ENCODE results near the gene CHPF. TPM values are rescaled to one million over a fixed set of nuclear protein-coding genes. Genes with fewer than 3 reads are reported as not detected.

CHPF gene
- total RNA-seq, 4 donors from 2014 or later, result 44.4 to 67.8 (median 58.4) TPM

DNA sequence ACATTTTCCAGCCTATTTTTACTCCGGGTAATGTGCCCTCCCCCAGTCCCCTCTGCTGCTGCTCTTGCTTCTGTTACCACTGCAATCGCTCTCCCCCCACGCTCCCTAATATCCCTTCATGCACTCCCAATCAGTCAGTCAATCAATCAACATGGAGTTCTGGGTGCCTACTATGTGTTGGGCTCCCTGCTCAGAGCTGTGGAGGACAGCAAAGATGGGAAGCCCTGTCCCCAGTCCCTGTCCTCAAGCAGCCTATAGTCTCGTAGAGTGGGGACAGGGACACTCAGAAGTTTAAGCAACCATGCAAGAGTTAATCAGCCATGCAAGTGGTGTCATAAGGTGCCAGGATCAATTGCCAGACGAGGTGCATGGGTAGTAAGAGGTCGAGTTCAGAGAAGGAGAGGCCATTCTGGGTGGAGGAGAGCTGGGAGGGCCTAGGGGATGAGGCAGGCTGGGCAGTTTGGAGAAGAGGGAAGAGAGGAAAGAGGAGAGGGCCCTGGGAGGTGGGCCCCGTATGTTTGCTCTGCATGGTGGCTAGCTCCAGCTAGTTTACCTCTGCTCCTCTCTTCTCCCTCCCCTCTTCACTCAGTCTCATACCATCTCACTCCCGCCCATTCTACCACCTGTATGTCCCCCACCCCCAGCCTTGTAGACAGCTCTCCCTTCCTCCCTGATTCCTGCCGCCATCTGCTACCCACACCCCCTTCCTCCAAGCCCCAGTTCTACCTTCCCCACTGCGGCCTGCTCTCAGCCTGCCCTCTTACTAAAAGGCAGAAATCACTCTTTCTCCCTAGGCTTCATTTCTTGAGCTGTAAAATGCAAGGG is 25.4 kb downstream of the CHPF start:
- WGBS, result 71% methylated on average over 10 of the region's 10 CpGs
- H3K4me3 ChIP-seq, result no peak overlapping the region
- no peak for DNase-seq (ENCODE audit: extremely low spot score)
- TF ChIP-seq POLR2A (IDR thresholded peaks at IDR 0.05; ENCODE audit: low read depth), result no peak
- TF ChIP-seq CTCF (IDR thresholded peaks at IDR 0.05), result no peak
- no peak for TF ChIP-seq EP300 (IDR thresholded peaks at IDR 0.05)
- no peak for TF ChIP-seq POLR2AphosphoS5 (IDR thresholded peaks at IDR 0.05)
- H3K4me1 ChIP-seq, result peaks cover 30 to 41% (median 37%) of the 10 kb centered on the region in 4 donors
- H3K9me3 ChIP-seq, result no peaks in the 10 kb centered on the region
- no peaks in the 10 kb centered on the region for H3K36me3 ChIP-seq
- H3K27me3 ChIP-seq, result peaks cover 0 to 58% (median 3%) of the 10 kb centered on the region in 4 donors
- intact Hi-C loops (cut with DNase I), result no loop called here
- H3K27ac ChIP-seq (replicated peaks in 1 of 4), result no peak overlapping the region

DNA sequence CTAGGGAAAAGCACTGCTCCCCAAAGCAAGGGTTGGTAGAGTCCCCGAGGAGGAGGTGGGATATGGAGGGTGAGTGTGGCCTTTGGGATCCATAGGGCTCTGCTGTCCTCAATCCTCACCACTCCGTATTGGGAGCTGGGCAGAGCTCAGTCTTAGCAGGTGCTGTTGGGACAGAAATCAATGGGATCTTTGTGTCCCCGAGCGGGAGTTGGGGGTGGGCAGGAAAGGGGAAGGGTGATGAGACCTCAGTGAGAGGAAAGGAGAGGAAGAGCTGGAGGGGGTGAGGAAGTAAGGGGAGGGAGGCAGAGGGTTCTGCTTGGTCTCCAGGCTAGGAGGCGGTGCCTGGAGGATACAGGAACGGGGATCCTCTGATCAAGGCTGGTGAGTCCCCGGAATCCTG is 26.7 kb downstream of the CHPF start:
- H3K36me3 ChIP-seq, result no peaks in the 10 kb centered on the region
- H3K4me3 ChIP-seq, result no peak overlapping the region
- intact Hi-C loops (cut with DNase I), result no loop called here
- peaks cover 17 to 29% (median 24%) of the 10 kb centered on the region in 4 donors for H3K4me1 ChIP-seq
- no peak overlapping the region for H3K27ac ChIP-seq (replicated peaks in 1 of 4)
- no peak for TF ChIP-seq CTCF (IDR thresholded peaks at IDR 0.05)
- no peak for TF ChIP-seq EP300 (IDR thresholded peaks at IDR 0.05)
- no peak for TF ChIP-seq POLR2A (IDR thresholded peaks at IDR 0.05; ENCODE audit: low read depth)
- no peak for TF ChIP-seq POLR2AphosphoS5 (IDR thresholded peaks at IDR 0.05)
- H3K9me3 ChIP-seq, result no peaks in the 10 kb centered on the region
- H3K27me3 ChIP-seq, result peaks cover 0 to 61% (median 3%) of the 10 kb centered on the region in 4 donors
- DNase-seq (ENCODE audit: extremely low spot score), result no peak
- WGBS, result 76% methylated on average over 7 of the region's 7 CpGs

GRCh38 chr2:219515874-219516629 is 27.6 kb downstream of the CHPF start:
- Histone ChIP-seq H3K4me3 (no peak overlapping the region), H3K4me1 (peaks cover 10 to 21% (median 15%) of the 10 kb centered on the region in 4 donors), H3K36me3 (no peaks in the 10 kb centered on the region), H3K27ac (replicated peaks in 1 of 4) (no peak overlapping the region), H3K27me3 (peaks cover 0 to 66% (median 3%) of the 10 kb centered on the region in 4 donors), H3K9me3 (no peaks in the 10 kb centered on the region)
- WGBS, result 80% methylated on average over 17 of the region's 17 CpGs
- TF ChIP-seq POLR2A (IDR thresholded peaks at IDR 0.05; ENCODE audit: low read depth) (no peak), EP300 (IDR thresholded peaks at IDR 0.05) (no peak), POLR2AphosphoS5 (IDR thresholded peaks at IDR 0.05) (no peak), CTCF (IDR thresholded peaks at IDR 0.05) (no peak)
- intact Hi-C loops (cut with DNase I), result no loop called here
- DNase-seq (ENCODE audit: extremely low spot score), result no peak

DNA sequence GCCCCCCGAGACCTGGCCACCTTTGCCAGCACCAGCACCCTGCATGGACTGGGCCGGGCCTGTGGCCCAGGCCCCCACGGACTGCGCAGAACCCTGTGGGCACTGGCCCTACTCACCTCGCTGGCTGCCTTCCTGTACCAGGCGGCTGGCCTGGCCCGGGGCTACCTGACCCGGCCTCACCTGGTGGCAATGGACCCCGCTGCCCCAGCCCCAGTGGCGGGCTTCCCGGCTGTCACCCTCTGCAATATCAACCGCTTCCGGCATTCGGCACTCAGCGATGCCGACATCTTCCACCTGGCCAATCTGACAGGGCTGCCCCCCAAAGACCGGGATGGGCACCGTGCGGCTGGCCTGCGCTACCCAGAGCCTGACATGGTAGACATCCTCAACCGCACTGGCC is 28.8 kb downstream of the CHPF start:
- Histone ChIP-seq H3K36me3 (no peaks in the 10 kb centered on the region), H3K4me1 (peaks cover 9 to 22% (median 20%) of the 10 kb centered on the region in 4 donors), H3K9me3 (no peaks in the 10 kb centered on the region), H3K27me3 (peaks cover 0 to 65% (median 3%) of the 10 kb centered on the region in 4 donors), H3K4me3 (no peak overlapping the region), H3K27ac (replicated peaks in 1 of 4) (no peak overlapping the region)
- no peak for TF ChIP-seq EP300 (IDR thresholded peaks at IDR 0.05)
- TF ChIP-seq CTCF (IDR thresholded peaks at IDR 0.05), result no peak
- TF ChIP-seq POLR2A (IDR thresholded peaks at IDR 0.05; ENCODE audit: low read depth), result no peak
- no peak for TF ChIP-seq POLR2AphosphoS5 (IDR thresholded peaks at IDR 0.05)
- no peak for DNase-seq (ENCODE audit: extremely low spot score)
- 84% methylated on average over 15 of the region's 21 CpGs for WGBS
- intact Hi-C loops (cut with DNase I), result no loop called here
